ENCODE measurements around the gene MRPS31.

The MRPS31 gene

GRCh38 chr13:40812102-40812501 is 41.1 kb upstream of the MRPS31 start:
- DNase-seq (ENCODE audit: low spot score), result no peak
- in situ Hi-C loops (cut with MboI; ENCODE audit: low pct_unique_long_range_greater_than_20kb, low sequenced_read_pairs, unreplicated experiment), result no loop called here
- no peak for TF ChIP-seq CTCF (IDR thresholded peaks at IDR 0.05; ENCODE audit: extremely low read depth, insufficient read depth, missing control alignments)

- no peak for DNase-seq (ENCODE audit: low spot score)
- in situ Hi-C loops (cut with MboI; ENCODE audit: low pct_unique_long_range_greater_than_20kb, low sequenced_read_pairs, unreplicated experiment), result no loop called here
- no peak for TF ChIP-seq CTCF (IDR thresholded peaks at IDR 0.05; ENCODE audit: extremely low read depth, insufficient read depth, missing control alignments)
Measured at GRCh38 chr13:40809471-40809870, 38.5 kb upstream of the MRPS31 start.

- no peak for DNase-seq (ENCODE audit: low spot score)
- in situ Hi-C loops (cut with MboI; ENCODE audit: low pct_unique_long_range_greater_than_20kb, low sequenced_read_pairs, unreplicated experiment), result no loop called here
- TF ChIP-seq CTCF (IDR thresholded peaks at IDR 0.05; ENCODE audit: extremely low read depth, insufficient read depth, missing control alignments), result no peak
Measured at GRCh38 chr13:40806241-40806640, 35.3 kb upstream of the MRPS31 start.

- DNase-seq (ENCODE audit: low spot score), result no peak
- in situ Hi-C loops (cut with MboI; ENCODE audit: low pct_unique_long_range_greater_than_20kb, low sequenced_read_pairs, unreplicated experiment), result no loop called here
- no peak for TF ChIP-seq CTCF (IDR thresholded peaks at IDR 0.05; ENCODE audit: extremely low read depth, insufficient read depth, missing control alignments)
Measured at GRCh38 chr13:40803316-40803715, 32.3 kb upstream of the MRPS31 start.

- in situ Hi-C loops (cut with MboI; ENCODE audit: low pct_unique_long_range_greater_than_20kb, low sequenced_read_pairs, unreplicated experiment), result no loop called here
- TF ChIP-seq CTCF (IDR thresholded peaks at IDR 0.05; ENCODE audit: extremely low read depth, insufficient read depth, missing control alignments), result no peak
- no peak for DNase-seq (ENCODE audit: low spot score)
Measured at GRCh38 chr13:40801255-40802217, 30.5 kb upstream of the MRPS31 start.

GRCh38 chr13:40800559-40800958 is 29.6 kb upstream of the MRPS31 start:
- DNase-seq (ENCODE audit: low spot score), result no peak
- in situ Hi-C loops (cut with MboI; ENCODE audit: low pct_unique_long_range_greater_than_20kb, low sequenced_read_pairs, unreplicated experiment), result no loop called here
- no peak for TF ChIP-seq CTCF (IDR thresholded peaks at IDR 0.05; ENCODE audit: extremely low read depth, insufficient read depth, missing control alignments)

Measured in GM13977 (cell line).